ENCODE measurements around the gene HDAC9.

HDAC9 gene

GRCh38 chr7:18597754-18598153, 102.2 kb downstream of the HDAC9 start:
- no peak for DNase-seq

GRCh38 chr7:18607025-18607424, 111.5 kb downstream of the HDAC9 start:
- DNase-seq = no peak

GRCh38 chr7:18610331-18610948, 114.9 kb downstream of the HDAC9 start:
- no peak for DNase-seq

GRCh38 chr7:18614841-18615240, 119.3 kb downstream of the HDAC9 start:
- DNase-seq = no peak

- no peak for DNase-seq
Measured at GRCh38 chr7:18619311-18619710, 123.8 kb downstream of the HDAC9 start.

GRCh38 chr7:18623389-18623788, 127.8 kb downstream of the HDAC9 start:
- no peak for DNase-seq

GRCh38 chr7:18624459-18624858, 128.9 kb downstream of the HDAC9 start:
- no peak for DNase-seq

- no peak for DNase-seq
Measured at GRCh38 chr7:18626086-18626485, 130.5 kb downstream of the HDAC9 start.

GRCh38 chr7:18626717-18627116, 131.2 kb downstream of the HDAC9 start:
- DNase-seq = no peak

GRCh38 chr7:18637516-18637915, 142.0 kb downstream of the HDAC9 start:
- no peak for DNase-seq

- DNase-seq = no peak
Measured at GRCh38 chr7:18638594-18639452, 143.3 kb downstream of the HDAC9 start.

- DNase-seq = no peak
Measured at GRCh38 chr7:18639711-18640110, 144.2 kb downstream of the HDAC9 start.

GRCh38 chr7:18644981-18645380, 149.4 kb downstream of the HDAC9 start:
- no peak for DNase-seq

GRCh38 chr7:18647582-18647981, 152.0 kb downstream of the HDAC9 start:
- DNase-seq = no peak

- DNase-seq = no peak
Measured at GRCh38 chr7:18648849-18649758, 153.6 kb downstream of the HDAC9 start.

- DNase-seq = no peak
Measured at GRCh38 chr7:18653381-18654155, 158.0 kb downstream of the HDAC9 start.

- DNase-seq = no peak
Measured at GRCh38 chr7:18654709-18655108, 159.2 kb downstream of the HDAC9 start.

GRCh38 chr7:18655506-18655905, 160.0 kb downstream of the HDAC9 start:
- DNase-seq = no peak

- DNase-seq = no peak
Measured at GRCh38 chr7:18655912-18656311, 160.4 kb downstream of the HDAC9 start.

- DNase-seq = no peak
Measured at GRCh38 chr7:18656362-18656761, 160.8 kb downstream of the HDAC9 start.

GRCh38 chr7:18659746-18660145, 164.2 kb downstream of the HDAC9 start:
- no peak for DNase-seq

GRCh38 chr7:18663321-18663720, 167.8 kb downstream of the HDAC9 start:
- no peak for DNase-seq
